ENCODE data around the gene DYNLT4. TPM values are rescaled to one million over a fixed set of nuclear protein-coding genes. Genes with fewer than 3 reads are reported as not detected.
"Not testable (repeated sequence)": the region's sequence is repeated elsewhere in the genome, so short reads cannot be mapped to it uniquely, and the experiment has no call there.

DYNLT4 gene
- total and polyA plus RNA-seq, 2 donors, result 0.09 TPM

- H3K27ac ChIP-seq (ENCODE audit: low read depth in 1 of 2, low read length in 1 of 2); H3K36me3 ChIP-seq (ENCODE audit: control insufficient read depth in 2 of 2, insufficient read depth in 2 of 2, low read length in 1 of 2); H3K4me3 ChIP-seq (ENCODE audit: low read length in 2 of 2); H3K27me3 ChIP-seq (ENCODE audit: control insufficient read depth in 2 of 2, insufficient read depth in 1 of 2, low read length in 1 of 2); DNase-seq (ENCODE audit: low read depth in 6 of 9, low spot score in 9 of 9); H3K9me3 ChIP-seq (ENCODE audit: control insufficient read depth in 2 of 2, insufficient read depth in 1 of 2, low read length in 1 of 2): not testable (repeated sequence)
- H3K4me1 ChIP-seq (ENCODE audit: control insufficient read depth in 2 of 2, insufficient read depth in 2 of 2, low read length in 2 of 2), result peaks cover 15 to 55% of the 10 kb centered on the region in 2 donors
- 94% methylated on average over 9 of the region's 9 CpGs for WGBS
Measured at GRCh38 chr1:44815926-44816325, 8.8 kb upstream of the DYNLT4 start.

- Histone ChIP-seq H3K9me3 (ENCODE audit: control insufficient read depth in 2 of 2, insufficient read depth in 1 of 2, low read length in 1 of 2) (peaks cover 0 to 8% of the 10 kb centered on the region in 2 donors), H3K4me3 (ENCODE audit: low read length in 2 of 2) (peak overlapping the region; percentile 40 to 69), H3K27me3 (ENCODE audit: control insufficient read depth in 2 of 2, insufficient read depth in 1 of 2, low read length in 1 of 2) (no peaks in the 10 kb centered on the region), H3K4me1 (ENCODE audit: control insufficient read depth in 2 of 2, insufficient read depth in 2 of 2, low read length in 2 of 2) (peaks cover 40 to 66% of the 10 kb centered on the region in 2 donors), H3K36me3 (ENCODE audit: control insufficient read depth in 2 of 2, insufficient read depth in 2 of 2, low read length in 1 of 2) (no peaks in the 10 kb centered on the region), H3K27ac (ENCODE audit: low read depth in 1 of 2, low read length in 1 of 2) (peak overlapping the region; percentile 66 to 92)
- 82% methylated on average over 48 of the region's 48 CpGs for WGBS
- no peak for DNase-seq (ENCODE audit: low read depth in 6 of 9, low spot score in 9 of 9)
Measured at GRCh38 chr1:44812822-44813543, 5.8 kb upstream of the DYNLT4 start.

- Histone ChIP-seq H3K27me3 (ENCODE audit: control insufficient read depth in 2 of 2, insufficient read depth in 1 of 2, low read length in 1 of 2) (no peaks in the 10 kb centered on the region), H3K27ac (ENCODE audit: low read depth in 1 of 2, low read length in 1 of 2) (peak overlapping the region; percentile 8 to 98), H3K9me3 (ENCODE audit: control insufficient read depth in 2 of 2, insufficient read depth in 1 of 2, low read length in 1 of 2) (peaks cover 0 to 12% of the 10 kb centered on the region in 2 donors), H3K4me1 (ENCODE audit: control insufficient read depth in 2 of 2, insufficient read depth in 2 of 2, low read length in 2 of 2) (peaks cover 53 to 82% of the 10 kb centered on the region in 2 donors), H3K4me3 (ENCODE audit: low read length in 2 of 2) (no peak overlapping the region), H3K36me3 (ENCODE audit: control insufficient read depth in 2 of 2, insufficient read depth in 2 of 2, low read length in 1 of 2) (peaks cover under 1 to 9% of the 10 kb centered on the region in 2 donors)
- 95% methylated on average over 8 of the region's 8 CpGs for WGBS
- no peak for DNase-seq (ENCODE audit: low read depth in 6 of 9, low spot score in 9 of 9)
Measured at GRCh38 chr1:44811234-44811633, 4.1 kb upstream of the DYNLT4 start.

- Histone ChIP-seq H3K9me3 (ENCODE audit: control insufficient read depth in 2 of 2, insufficient read depth in 1 of 2, low read length in 1 of 2) (peaks cover 0 to 12% of the 10 kb centered on the region in 2 donors), H3K36me3 (ENCODE audit: control insufficient read depth in 2 of 2, insufficient read depth in 2 of 2, low read length in 1 of 2) (peaks cover 6 to 11% of the 10 kb centered on the region in 2 donors), H3K27ac (ENCODE audit: low read depth in 1 of 2, low read length in 1 of 2) (peak overlapping the region; percentile 95 to 98), H3K4me1 (ENCODE audit: control insufficient read depth in 2 of 2, insufficient read depth in 2 of 2, low read length in 2 of 2) (peaks cover 53 to 82% of the 10 kb centered on the region in 2 donors)
- 94% methylated on average over 4 of the region's 4 CpGs for WGBS
- H3K4me3 ChIP-seq (ENCODE audit: low read length in 2 of 2); DNase-seq (ENCODE audit: low read depth in 6 of 9, low spot score in 9 of 9); H3K27me3 ChIP-seq (ENCODE audit: control insufficient read depth in 2 of 2, insufficient read depth in 1 of 2, low read length in 1 of 2): not testable (repeated sequence)
Measured at GRCh38 chr1:44810762-44811105, 3.6 kb upstream of the DYNLT4 start.

- peak overlapping the region; percentile 95 to 98 for H3K27ac ChIP-seq (ENCODE audit: low read depth in 1 of 2, low read length in 1 of 2)
- H3K27me3 ChIP-seq (ENCODE audit: control insufficient read depth in 2 of 2, insufficient read depth in 1 of 2, low read length in 1 of 2), result no peaks in the 10 kb centered on the region
- peak in 1 of 9 donors; percentile 61 for DNase-seq (ENCODE audit: low read depth in 6 of 9, low spot score in 9 of 9)
- peaks cover 11 to 16% of the 10 kb centered on the region in 2 donors for H3K36me3 ChIP-seq (ENCODE audit: control insufficient read depth in 2 of 2, insufficient read depth in 2 of 2, low read length in 1 of 2)
- H3K4me1 ChIP-seq (ENCODE audit: control insufficient read depth in 2 of 2, insufficient read depth in 2 of 2, low read length in 2 of 2), result peaks cover 53 to 82% of the 10 kb centered on the region in 2 donors
- peaks cover 0 to 12% of the 10 kb centered on the region in 2 donors for H3K9me3 ChIP-seq (ENCODE audit: control insufficient read depth in 2 of 2, insufficient read depth in 1 of 2, low read length in 1 of 2)
- 52% methylated on average over 12 of the region's 12 CpGs for WGBS
- no peak overlapping the region for H3K4me3 ChIP-seq (ENCODE audit: low read length in 2 of 2)
Measured at GRCh38 chr1:44810101-44810761, 3.1 kb upstream of the DYNLT4 start.

GRCh38 chr1:44808938-44809917 is 2.1 kb upstream of the DYNLT4 start:
- peaks cover 20 to 24% of the 10 kb centered on the region in 2 donors for H3K36me3 ChIP-seq (ENCODE audit: control insufficient read depth in 2 of 2, insufficient read depth in 2 of 2, low read length in 1 of 2)
- 33% methylated on average over 6 of the region's 6 CpGs for WGBS
- H3K9me3 ChIP-seq (ENCODE audit: control insufficient read depth in 2 of 2, insufficient read depth in 1 of 2, low read length in 1 of 2), result peaks cover 0 to 12% of the 10 kb centered on the region in 2 donors
- H3K27me3 ChIP-seq (ENCODE audit: control insufficient read depth in 2 of 2, insufficient read depth in 1 of 2, low read length in 1 of 2), result no peaks in the 10 kb centered on the region
- H3K27ac ChIP-seq (ENCODE audit: low read depth in 1 of 2, low read length in 1 of 2), result peak overlapping the region; percentile 95 to 98
- no peak overlapping the region for H3K4me3 ChIP-seq (ENCODE audit: low read length in 2 of 2)
- DNase-seq (ENCODE audit: low read depth in 6 of 9, low spot score in 9 of 9), result peak; percentile 72 to 96 (median 84)
- peaks cover 53 to 74% of the 10 kb centered on the region in 2 donors for H3K4me1 ChIP-seq (ENCODE audit: control insufficient read depth in 2 of 2, insufficient read depth in 2 of 2, low read length in 2 of 2)

- WGBS, result 78% methylated on average over 23 of the region's 23 CpGs
- peaks cover 0 to 12% of the 10 kb centered on the region in 2 donors for H3K9me3 ChIP-seq (ENCODE audit: control insufficient read depth in 2 of 2, insufficient read depth in 1 of 2, low read length in 1 of 2)
- H3K27me3 ChIP-seq (ENCODE audit: control insufficient read depth in 2 of 2, insufficient read depth in 1 of 2, low read length in 1 of 2), result no peaks in the 10 kb centered on the region
- DNase-seq (ENCODE audit: low read depth in 6 of 9, low spot score in 9 of 9), result peak in 1 of 9 donors; percentile 52
- H3K27ac ChIP-seq (ENCODE audit: low read depth in 1 of 2, low read length in 1 of 2), result peak within 1 kb of the TSS; percentile 95 to 98
- peak within 1 kb of the TSS; percentile 8 to 14 for H3K4me3 ChIP-seq (ENCODE audit: low read length in 2 of 2)
- peaks cover 48 to 70% of the 10 kb centered on the region in 2 donors for H3K4me1 ChIP-seq (ENCODE audit: control insufficient read depth in 2 of 2, insufficient read depth in 2 of 2, low read length in 2 of 2)
- peaks cover 29 to 33% of the 10 kb centered on the region in 2 donors for H3K36me3 ChIP-seq (ENCODE audit: control insufficient read depth in 2 of 2, insufficient read depth in 2 of 2, low read length in 1 of 2)
Measured at GRCh38 chr1:44808063-44808937, 1.1 kb upstream of the DYNLT4 start, which contains the start of gene BTBD19. Gene BTBD19 (plus strand): TSS chr1:44808523. CDS start chr1:44808821, 298 bp downstream.
